Lung (tissue), 12 donors: ENCODE data around the gene ATCAY. TPM values are rescaled to one million over a fixed set of nuclear protein-coding genes. Genes with fewer than 3 reads are reported as not detected.

Experiments
- ATAC-seq: fragments of 200-7000 bp; cut with Tn5 transposase; one replicate; pipeline ENCODE4 v1.9.1; 2020; ENCODE audit warnings: moderate number of reproducible peaks; ENCODE audit not compliant: insufficient read depth, low FRiP score
- DNase-seq, 3 donors: peaks; one replicate each; pipeline ENCODE4 v3.0.0-alpha.2; 2013 to 2017
- H3K27ac ChIP-seq, 2 donors: one replicate each; pipeline ENCODE4 v1.5.1; 2013; ENCODE audit warnings: mild to moderate bottlenecking in 2 of 2, moderate library complexity in 2 of 2, control low read depth in 1 of 2, inconsistent platforms in 1 of 2, low read depth in 1 of 2, low read length in 1 of 2
- H3K27me3 ChIP-seq, 3 donors: one replicate each; pipeline ENCODE4 v1.5.1; 2013; ENCODE audit warnings: low read length in 2 of 3; ENCODE audit not compliant: control insufficient read depth in 3 of 3, insufficient read depth in 3 of 3
- H3K36me3 ChIP-seq, 4 donors: one replicate each; pipeline ENCODE4 v1.5.1; 2013; ENCODE audit warnings: low read length in 4 of 4, mild to moderate bottlenecking in 1 of 4, moderate library complexity in 1 of 4; ENCODE audit not compliant: control insufficient read depth in 4 of 4, insufficient read depth in 4 of 4
- H3K4me1 ChIP-seq, 5 donors: one replicate each; pipeline ENCODE4 v1.5.1; 2013; ENCODE audit warnings: low read length in 5 of 5, mild to moderate bottlenecking in 2 of 5, moderate library complexity in 1 of 5; ENCODE audit not compliant: control insufficient read depth in 5 of 5, insufficient read depth in 5 of 5
- H3K4me3 ChIP-seq: one replicate; pipeline ENCODE4 v1.5.1; 2013; ENCODE audit warnings: mild to moderate bottlenecking, control low read depth, moderate library complexity
- H3K9ac ChIP-seq, 2 donors: one replicate each; pipeline ENCODE4 v1.5.1; 2013; ENCODE audit warnings: low read length in 2 of 2, control low read depth in 1 of 2; ENCODE audit not compliant: insufficient read depth in 1 of 2
- H3K9me3 ChIP-seq, 4 donors: one replicate each; pipeline ENCODE4 v1.5.1; 2013; ENCODE audit warnings: low read length in 3 of 4, mild to moderate bottlenecking in 1 of 4, moderate library complexity in 1 of 4; ENCODE audit not compliant: control insufficient read depth in 4 of 4, insufficient read depth in 3 of 4
- whole genome bisulfite sequencing, 2 donors: extraction: QIAGEN DNeasy Blood & Tissue Kit; methylation state at CpG; one replicate each; pipeline ENCODE4 v1.1.7; 2013; 5-methylcytosine and 5-hydroxymethylcytosine counted together
- polyA plus RNA-seq, 2 donors: library from polyadenylated mRNA; stranded (reverse); fragments of 200-250 nt; gene quantifications; one replicate each; pipeline ENCODE4 v1.2.1, GENCODE V29; 2013
- total RNA-seq, 2 donors: library from RNA; depleted of rRNA in 1 of 2; stranded (reverse); fragments of >200 nt in 1 of 2; gene quantifications; one replicate each; pipeline ENCODE4 v1.2.1, GENCODE V29; 2014 to 2021
- TF ChIP-seq, protein P1 (sequence below): IDR thresholded peaks from 2 replicates; pipeline ENCODE4 v1.5.1; 2012; ENCODE audit warnings: mild to moderate bottlenecking; ENCODE audit errors: control extremely low read depth, extremely low read depth
- donor health status: control.
- donor health status: control.
- donor health status: Bipolar disorder and iron deficiency.
- donor health status: healthy.
- donor health status: DM: yes; HTN: yes; CAD: no.

Gene ATCAY
- total and polyA plus RNA-seq, 4 donors = under 0.01 to 0.09 TPM; not detected in 2

DNA sequence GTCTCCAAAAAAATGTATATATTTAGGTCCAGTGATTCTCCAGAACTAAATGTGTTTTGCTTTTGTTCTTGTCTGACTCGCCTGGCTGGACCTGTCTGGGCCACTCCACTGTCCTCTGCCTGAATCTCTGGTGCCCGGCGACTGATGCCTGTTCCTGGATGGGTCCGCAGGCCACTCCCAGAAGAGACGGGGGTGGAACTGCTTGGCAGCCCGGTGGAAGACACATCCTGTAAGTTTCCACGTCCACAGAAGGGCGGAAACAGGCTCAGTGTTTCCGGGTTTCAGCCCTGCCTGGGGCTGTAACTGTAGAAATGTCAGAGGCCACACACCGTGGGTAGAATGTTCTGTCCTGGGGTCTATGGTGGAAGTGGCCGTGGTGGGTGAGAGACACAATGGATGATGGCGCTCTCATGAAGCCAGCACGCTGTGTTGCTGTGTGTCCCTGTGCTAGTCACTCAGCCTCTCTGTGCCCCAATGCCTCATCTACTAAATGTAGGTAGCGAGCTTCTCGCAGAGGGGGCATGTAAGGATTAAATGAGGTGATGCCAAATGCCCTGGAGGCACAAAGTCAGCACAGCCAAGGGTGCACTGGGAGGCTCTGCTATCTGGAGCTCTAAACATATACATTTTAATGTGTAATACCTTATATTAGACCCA lies 22.0 kb downstream of the ATCAY start:
- TF ChIP-seq, protein P1, sequence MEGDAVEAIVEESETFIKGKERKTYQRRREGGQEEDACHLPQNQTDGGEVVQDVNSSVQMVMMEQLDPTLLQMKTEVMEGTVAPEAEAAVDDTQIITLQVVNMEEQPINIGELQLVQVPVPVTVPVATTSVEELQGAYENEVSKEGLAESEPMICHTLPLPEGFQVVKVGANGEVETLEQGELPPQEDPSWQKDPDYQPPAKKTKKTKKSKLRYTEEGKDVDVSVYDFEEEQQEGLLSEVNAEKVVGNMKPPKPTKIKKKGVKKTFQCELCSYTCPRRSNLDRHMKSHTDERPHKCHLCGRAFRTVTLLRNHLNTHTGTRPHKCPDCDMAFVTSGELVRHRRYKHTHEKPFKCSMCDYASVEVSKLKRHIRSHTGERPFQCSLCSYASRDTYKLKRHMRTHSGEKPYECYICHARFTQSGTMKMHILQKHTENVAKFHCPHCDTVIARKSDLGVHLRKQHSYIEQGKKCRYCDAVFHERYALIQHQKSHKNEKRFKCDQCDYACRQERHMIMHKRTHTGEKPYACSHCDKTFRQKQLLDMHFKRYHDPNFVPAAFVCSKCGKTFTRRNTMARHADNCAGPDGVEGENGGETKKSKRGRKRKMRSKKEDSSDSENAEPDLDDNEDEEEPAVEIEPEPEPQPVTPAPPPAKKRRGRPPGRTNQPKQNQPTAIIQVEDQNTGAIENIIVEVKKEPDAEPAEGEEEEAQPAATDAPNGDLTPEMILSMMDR = no peak
- no peaks in the 10 kb centered on the region for H3K36me3 ChIP-seq
- no peak overlapping the region for H3K4me3 ChIP-seq
- 72 to 78% methylated on average over 15 of the region's 15 CpGs for WGBS, 2 donors
- DNase-seq = no peak
- no peaks in the 10 kb centered on the region for H3K4me1 ChIP-seq
- no peak overlapping the region for H3K27ac ChIP-seq
- no peaks in the 10 kb centered on the region for H3K27me3 ChIP-seq
- peaks cover 0 to 11% (median 0%) of the 10 kb centered on the region in 4 donors for H3K9me3 ChIP-seq
- ATAC-seq = no peak
- no peak overlapping the region for H3K9ac ChIP-seq

DNA sequence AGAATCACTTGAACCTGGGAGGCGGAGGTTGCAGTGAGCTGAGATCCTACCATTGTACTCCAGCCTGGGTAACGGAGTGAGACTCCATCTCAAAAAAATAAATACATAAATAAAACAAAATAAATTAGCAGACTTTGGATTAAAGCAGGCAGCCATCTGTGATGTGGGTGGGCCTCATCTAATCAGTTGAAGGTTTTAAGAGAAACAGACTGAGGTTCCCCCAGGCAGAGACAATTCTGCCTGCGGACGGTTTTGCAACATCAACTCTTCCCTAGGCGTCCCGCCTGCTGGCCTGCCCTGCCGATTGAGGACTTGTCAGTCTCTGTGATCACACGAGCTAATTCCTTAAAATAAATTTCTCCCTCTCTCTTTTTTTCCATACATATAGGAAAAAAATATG lies 23.7 kb downstream of the ATCAY start:
- Histone ChIP-seq H3K36me3 (no peaks in the 10 kb centered on the region), H3K4me1 (no peaks in the 10 kb centered on the region), H3K9me3 (peaks cover 0 to 3% (median 0%) of the 10 kb centered on the region in 4 donors), H3K27me3 (no peaks in the 10 kb centered on the region), H3K9ac (no peak overlapping the region), H3K4me3 (no peak overlapping the region), H3K27ac (no peak overlapping the region)
- TF ChIP-seq, protein P1 = no peak
- DNase-seq = no peak
- no peak for ATAC-seq
- 90 to 96% methylated on average over 8 of the region's 8 CpGs for WGBS, 2 donors

- Histone ChIP-seq H3K27ac (no peak overlapping the region), H3K4me1 (no peaks in the 10 kb centered on the region), H3K9ac (no peak overlapping the region), H3K36me3 (no peaks in the 10 kb centered on the region), H3K27me3 (no peaks in the 10 kb centered on the region), H3K4me3 (no peak overlapping the region), H3K9me3 (peaks cover 0 to 12% (median 4%) of the 10 kb centered on the region in 4 donors)
- TF ChIP-seq, protein P1 = no peak
- WGBS, 2 donors = 85 to 92% methylated on average over 49 to 50 of the region's 50 CpGs
- DNase-seq (no peak), ATAC-seq (no peak)
Observed at GRCh38 chr19:3907626-3908265, 27.3 kb downstream of the ATCAY start.
